ENCODE measurements around the gene CYP8B1. TPM values are rescaled to one million over a fixed set of nuclear protein-coding genes. Genes with fewer than 3 reads are reported as not detected.

Gene CYP8B1
- total and polyA plus RNA-seq, 9 of the 15 experiments (the other 6 are each of a cell fraction or from before 2014, with no cell fraction given): 0.04 TPM; not detected in 8

GRCh38 chr3:42886294-42886822 lies 10.7 kb upstream of the CYP8B1 start (continued):
- no peak for TF ChIP-seq CHAMP1 (IDR thresholded peaks at IDR 0.05)
- no peak for TF ChIP-seq HMGN3 (IDR thresholded peaks at IDR 0.05; ENCODE audit: borderline replicate concordance, extremely low read depth, insufficient read length, low read depth, low read length)
- peak; percentile 77 for TF ChIP-seq MAFG (tag; conservative IDR thresholded peaks at IDR 0.05)
- TF ChIP-seq SIN3A (IDR thresholded peaks at IDR 0.05; ENCODE audit: borderline replicate concordance in 2 of 2, control insufficient read depth in 1 of 2, low read depth in 2 of 2, low read length in 2 of 2): no peak
- 0 out of 2 replicates have a peak, but pooled peaks have one; percentile 26 for TF ChIP-seq ZNF316 (IDR thresholded peaks at IDR 0.05)
- no peak for TF ChIP-seq KLF10 (CRISPR knock-in tag; IDR thresholded peaks at IDR 0.05)
- no peak for TF ChIP-seq CHCHD3 (CRISPR knock-in tag; IDR thresholded peaks at IDR 0.05)
- no peak for TF ChIP-seq ZNF766 (CRISPR knock-in tag; conservative IDR thresholded peaks at IDR 0.05)
- TF ChIP-seq SNRNP70 (optimal IDR thresholded peaks at IDR 0.05; ENCODE audit: low read depth, low read length): no peak
- no peak for TF ChIP-seq CHD1 (IDR thresholded peaks at IDR 0.05; ENCODE audit: low read length)
- peak; percentile 35; the same call in 1 of the 2 replicates for TF ChIP-seq MAFF (IDR thresholded peaks at IDR 0.05; ENCODE audit: low read length)
- no peak for TF ChIP-seq MEF2D (tag; conservative IDR thresholded peaks at IDR 0.05; ENCODE audit: low read depth)
- no peak for TF ChIP-seq ZNF561 (CRISPR knock-in tag; conservative IDR thresholded peaks at IDR 0.05)
- no peak for TF ChIP-seq SUPT5H (IDR thresholded peaks at IDR 0.05)
- no peak for TF ChIP-seq PHF20 (IDR thresholded peaks at IDR 0.05; ENCODE audit: partially characterized antibody)
- no peak for TF ChIP-seq BMI1 (IDR thresholded peaks at IDR 0.05; ENCODE audit: low read length)
- TF ChIP-seq STAG1 (CRISPR knock-in tag; IDR thresholded peaks at IDR 0.05; ENCODE audit: borderline replicate concordance): no peak
- no peak for TF ChIP-seq PHB (CRISPR knock-in tag; IDR thresholded peaks at IDR 0.05)
- no peak for TF ChIP-seq IRF1 (CRISPR knock-in tag; IDR thresholded peaks at IDR 0.05; ENCODE audit: borderline replicate concordance)
- no peak for TF ChIP-seq ZNF583 (CRISPR knock-in tag; IDR thresholded peaks at IDR 0.05)
- no peak for TF ChIP-seq FOSL1 (tag; conservative IDR thresholded peaks at IDR 0.05)
- no peak for TF ChIP-seq SLC30A9 (CRISPR knock-in tag; IDR thresholded peaks at IDR 0.05)
- no peak for TF ChIP-seq ILK (tag; IDR thresholded peaks at IDR 0.05; ENCODE audit: borderline replicate concordance, low read depth)
- TF ChIP-seq, protein P1, sequence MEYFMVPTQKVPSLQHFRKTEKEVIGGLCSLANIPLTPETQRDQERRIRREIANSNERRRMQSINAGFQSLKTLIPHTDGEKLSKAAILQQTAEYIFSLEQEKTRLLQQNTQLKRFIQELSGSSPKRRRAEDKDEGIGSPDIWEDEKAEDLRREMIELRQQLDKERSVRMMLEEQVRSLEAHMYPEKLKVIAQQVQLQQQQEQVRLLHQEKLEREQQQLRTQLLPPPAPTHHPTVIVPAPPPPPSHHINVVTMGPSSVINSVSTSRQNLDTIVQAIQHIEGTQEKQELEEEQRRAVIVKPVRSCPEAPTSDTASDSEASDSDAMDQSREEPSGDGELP (CRISPR knock-in tag; IDR thresholded peaks at IDR 0.05; ENCODE audit: borderline replicate concordance): no peak
- no peak for TF ChIP-seq ZNF740 (CRISPR knock-in tag; IDR thresholded peaks at IDR 0.05)
- TF ChIP-seq ZNF740 (tag; IDR thresholded peaks at IDR 0.05): no peak
- no peak for TF ChIP-seq SMARCE1 (IDR thresholded peaks at IDR 0.05)

All from K562 (cell line).